HepG2 (cell line): ENCODE data around the gene KCNQ1OT1. TPM values are rescaled to one million over a fixed set of nuclear protein-coding genes. Genes with fewer than 3 reads are reported as not detected.

Source experiments
- MAF1 ChIP-seq: sonication (generic); formaldehyde crosslinking; IDR thresholded peaks from 2 replicates; pipeline ENCODE4 v1.5.0; 2020; ENCODE audit warnings: missing genetic modification reagents, borderline replicate concordance
- MEIS2 ChIP-seq: sonication (generic); formaldehyde crosslinking; IDR thresholded peaks from 2 replicates; pipeline ENCODE4 v1.9.0; 2021; ENCODE audit warnings: mild to moderate bottlenecking, missing genetic modification reagents
- NR1H2 ChIP-seq: sonication (generic); formaldehyde crosslinking; IDR thresholded peaks from 2 replicates; pipeline ENCODE4 v1.8.1; 2022; ENCODE audit warnings: low read depth, missing genetic modification reagents, borderline replicate concordance
- REPIN1 ChIP-seq: sonication (generic); formaldehyde crosslinking; IDR thresholded peaks from 2 replicates; pipeline ENCODE4 v1.8.0; 2022; ENCODE audit warnings: missing genetic modification reagents, low read depth, mild to moderate bottlenecking, borderline replicate concordance
- SRSF1 ChIP-seq: fragments of 200-400 bp; formaldehyde crosslinking; optimal IDR thresholded peaks from 2 replicates; pipeline ENCODE3; 2017; ENCODE audit warnings: mild to moderate bottlenecking, low read depth, low read length, moderate library complexity
- ZNF3 ChIP-seq: IDR thresholded peaks from 2 replicates; pipeline ENCODE4 v1.7.0; 2017; ENCODE audit warnings: inconsistent platforms
- ZNF569 ChIP-seq: sonication (generic); formaldehyde crosslinking; IDR thresholded peaks from 2 replicates; pipeline ENCODE4 v1.5.0; 2020; ENCODE audit warnings: mild to moderate bottlenecking, missing genetic modification reagents, moderate library complexity, borderline replicate concordance
- polyA plus RNA-seq, 8 experiments: library from polyadenylated mRNA; depleted of rRNA in 3 of 8; stranded (reverse) in 7 of 8; unstranded in 1 of 8; fragments of >200 nt; fragmentation: Illumina TruSeq in 4 of 8; extraction: Trizol in 4 of 8; gene quantifications; 2 replicates each; pipeline versions ENCODE4 v1.2.1 to v1.2.3, GENCODE V29; 2011 to 2016; ENCODE audit warnings: low read depth in 4 of 8, missing spikeins in 1 of 8, mixed read lengths in 1 of 8; ENCODE audit not compliant: insufficient read depth in 1 of 8
- total RNA-seq, 5 experiments: library from RNA; depleted of rRNA; stranded (reverse); fragments of >200 nt; fragmentation: Illumina TruSeq; extraction: Trizol; gene quantifications; 2 replicates each; pipeline ENCODE4 v1.2.3, GENCODE V29; 2016; ENCODE audit warnings: low read depth in 1 of 5
- TF ChIP-seq, protein P1 (sequence below): sonication (generic); formaldehyde crosslinking; IDR thresholded peaks from 2 replicates; pipeline ENCODE4 v1.5.1; 2020; ENCODE audit warnings: mild to moderate bottlenecking, missing genetic modification reagents
- TF ChIP-seq, protein P2 (sequence below): sonication (generic); formaldehyde crosslinking; IDR thresholded peaks from 2 replicates; pipeline ENCODE4 v1.8.0; 2022; ENCODE audit warnings: low read depth, missing genetic modification reagents

The KCNQ1OT1 gene
- total and polyA plus RNA-seq, 2 of the 13 experiments (the other 11 are each of a cell fraction or from before 2014, with no cell fraction given), result 1.3 to 18.9 TPM

DNA sequence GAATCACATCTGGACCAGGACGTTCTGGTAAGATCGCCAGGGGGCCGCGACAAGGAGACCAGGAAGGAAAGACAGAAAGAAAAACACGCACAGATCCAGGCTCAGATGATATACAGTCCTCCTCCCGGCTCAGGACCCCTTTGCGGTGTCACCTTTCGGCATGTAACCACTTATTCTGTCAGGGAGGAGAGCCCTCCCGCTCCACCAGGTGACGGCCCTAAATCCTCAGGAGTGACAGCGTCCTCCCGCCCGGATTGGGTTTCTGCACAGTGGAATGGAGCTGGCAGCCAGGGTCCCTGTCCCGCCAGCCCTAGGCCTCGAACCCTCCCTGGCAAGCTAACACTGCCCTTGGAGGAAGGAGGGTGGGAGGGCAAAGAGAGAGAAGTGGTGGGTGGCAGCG is 24.3 kb upstream of the KCNQ1OT1 start (continued):
- TF ChIP-seq, protein P1, sequence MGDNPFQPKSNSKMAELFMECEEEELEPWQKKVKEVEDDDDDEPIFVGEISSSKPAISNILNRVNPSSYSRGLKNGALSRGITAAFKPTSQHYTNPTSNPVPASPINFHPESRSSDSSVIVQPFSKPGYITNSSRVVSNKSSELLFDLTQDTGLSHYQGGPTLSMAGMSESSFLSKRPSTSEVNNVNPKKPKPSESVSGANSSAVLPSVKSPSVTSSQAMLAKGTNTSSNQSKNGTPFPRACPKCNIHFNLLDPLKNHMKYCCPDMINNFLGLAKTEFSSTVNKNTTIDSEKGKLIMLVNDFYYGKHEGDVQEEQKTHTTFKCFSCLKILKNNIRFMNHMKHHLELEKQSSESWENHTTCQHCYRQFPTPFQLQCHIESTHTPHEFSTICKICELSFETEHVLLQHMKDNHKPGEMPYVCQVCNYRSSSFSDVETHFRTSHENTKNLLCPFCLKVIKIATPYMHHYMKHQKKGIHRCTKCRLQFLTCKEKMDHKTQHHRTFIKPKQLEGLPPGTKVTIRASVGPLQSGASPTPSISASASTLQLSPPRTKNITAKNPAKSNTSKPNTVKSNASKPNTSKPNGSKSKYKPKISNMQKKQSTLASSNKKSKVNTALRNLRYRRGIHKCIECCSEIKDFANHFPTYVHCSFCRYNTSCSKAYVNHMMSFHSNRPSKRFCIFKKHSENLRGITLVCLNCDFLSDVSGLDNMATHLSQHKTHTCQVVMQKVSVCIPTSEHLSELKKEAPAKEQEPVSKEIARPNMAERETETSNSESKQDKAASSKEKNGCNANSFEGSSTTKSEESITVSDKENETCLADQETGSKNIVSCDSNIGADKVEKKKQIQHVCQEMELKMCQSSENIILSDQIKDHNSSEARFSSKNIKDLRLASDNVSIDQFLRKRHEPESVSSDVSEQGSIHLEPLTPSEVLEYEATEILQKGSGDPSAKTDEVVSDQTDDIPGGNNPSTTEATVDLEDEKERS (CRISPR knock-in tag), result no peak
- TF ChIP-seq, protein P2, sequence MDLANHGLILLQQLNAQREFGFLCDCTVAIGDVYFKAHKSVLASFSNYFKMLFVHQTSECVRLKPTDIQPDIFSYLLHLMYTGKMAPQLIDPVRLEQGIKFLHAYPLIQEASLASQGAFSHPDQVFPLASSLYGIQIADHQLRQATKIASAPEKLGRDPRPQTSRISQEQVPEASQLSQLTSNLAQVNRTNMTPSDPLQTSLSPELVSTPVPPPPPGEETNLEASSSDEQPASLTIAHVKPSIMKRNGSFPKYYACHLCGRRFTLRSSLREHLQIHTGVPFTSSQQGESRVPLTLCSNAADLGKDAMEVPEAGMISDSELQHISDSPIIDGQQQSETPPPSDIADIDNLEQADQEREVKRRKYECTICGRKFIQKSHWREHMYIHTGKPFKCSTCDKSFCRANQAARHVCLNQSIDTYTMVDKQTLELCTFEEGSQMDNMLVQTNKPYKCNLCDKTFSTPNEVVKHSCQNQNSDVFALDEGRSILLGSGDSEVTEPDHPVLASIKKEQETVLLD (CRISPR knock-in tag), result no peak
- no peak for TF ChIP-seq SRSF1
- TF ChIP-seq NR1H2 (CRISPR knock-in tag), result no peak
- no peak for TF ChIP-seq MEIS2
- no peak for TF ChIP-seq ZNF3 (CRISPR knock-in tag)
- TF ChIP-seq REPIN1 (CRISPR knock-in tag), result no peak
- TF ChIP-seq ZNF569 (CRISPR knock-in tag), result no peak
- TF ChIP-seq MAF1 (CRISPR knock-in tag), result no peak
- TF ChIP-seq, all 625 proteins: peak for 0
